Nephron (organoid): ENCODE data around the gene LSAMP.

ENCODE experiments used
- H3K27ac Mint-ChIP-seq, 3 experiments: 2 replicates each; pipeline ENCODE4 v1.8.0; 2020; ENCODE audit warnings: mixed read lengths in 3 of 3, mild to moderate bottlenecking in 2 of 3, moderate library complexity in 1 of 3
- H3K27me3 Mint-ChIP-seq: 2 replicates; pipeline ENCODE4 v1.8.0; 2021; ENCODE audit warnings: low read depth, mild to moderate bottlenecking, moderate library complexity, mixed read lengths
- H3K36me3 Mint-ChIP-seq: 2 replicates; pipeline ENCODE4 v1.8.0; 2020; ENCODE audit warnings: low read depth, mixed read lengths
- H3K4me1 Mint-ChIP-seq: 2 replicates; pipeline ENCODE4 v1.8.0; 2020; ENCODE audit warnings: mixed read lengths
- H3K4me3 Mint-ChIP-seq, 3 experiments: 2 replicates each; pipeline ENCODE4 v1.8.0; 2020; ENCODE audit warnings: mild to moderate bottlenecking in 3 of 3, mixed read lengths in 3 of 3, moderate library complexity in 2 of 3
- H3K9me3 Mint-ChIP-seq: 2 replicates; pipeline ENCODE4 v1.8.0; 2020; ENCODE audit warnings: mixed read lengths
- CTCF ChIP-seq, 3 experiments: fragments of 200-600 bp; sonication (generic); IDR thresholded peaks; one replicate each; pipeline ENCODE4 v1.5.0; 2021; ENCODE audit warnings: antibody characterized with exemption in 3 of 3; ENCODE audit not compliant: unreplicated experiment in 3 of 3

The LSAMP gene

GRCh38 chr3:115913069-115913686 lies 532.1 kb downstream of the LSAMP start:
- H3K4me1 Mint-ChIP-seq: no peaks in the 10 kb centered on the region
- H3K27ac Mint-ChIP-seq: no peak overlapping the region
- no peaks in the 10 kb centered on the region for H3K36me3 Mint-ChIP-seq
- peaks cover 8% of the 10 kb centered on the region for H3K27me3 Mint-ChIP-seq
- no peaks in the 10 kb centered on the region for H3K9me3 Mint-ChIP-seq
- H3K4me3 Mint-ChIP-seq: no peak overlapping the region
- TF ChIP-seq CTCF (IDR thresholded peaks at IDR 0.05; ENCODE audit: unreplicated experiment in 3 of 3): peak; percentile 33 to 53 (median 37)

- Mint-ChIP-seq H3K4me3 (no peak overlapping the region), H3K36me3 (no peaks in the 10 kb centered on the region), H3K27ac (no peak overlapping the region), H3K9me3 (no peaks in the 10 kb centered on the region), H3K4me1 (no peaks in the 10 kb centered on the region), H3K27me3 (peaks cover 8% of the 10 kb centered on the region)
- no peak for TF ChIP-seq CTCF (IDR thresholded peaks at IDR 0.05; ENCODE audit: unreplicated experiment in 3 of 3)
Measured at GRCh38 chr3:115912372-115912771, 532.9 kb downstream of the LSAMP start.

- H3K4me1 Mint-ChIP-seq: no peaks in the 10 kb centered on the region
- no peak overlapping the region for H3K4me3 Mint-ChIP-seq
- H3K27me3 Mint-ChIP-seq: no peaks in the 10 kb centered on the region
Measured at GRCh38 chr3:115905871-115906270, 539.4 kb downstream of the LSAMP start.

GRCh38 chr3:115903843-115904242 lies 541.4 kb downstream of the LSAMP start:
- TF ChIP-seq CTCF (IDR thresholded peaks at IDR 0.05; ENCODE audit: unreplicated experiment in 3 of 3): no peak
- Mint-ChIP-seq H3K36me3 (no peaks in the 10 kb centered on the region), H3K27ac (no peak overlapping the region), H3K4me3 (no peak overlapping the region), H3K9me3 (no peaks in the 10 kb centered on the region), H3K27me3 (no peaks in the 10 kb centered on the region), H3K4me1 (no peaks in the 10 kb centered on the region)

More at GRCh38 chr3:115905871-115906270, 539.4 kb downstream of the LSAMP start:
- no peak overlapping the region for H3K27ac Mint-ChIP-seq
- no peaks in the 10 kb centered on the region for H3K9me3 Mint-ChIP-seq
- TF ChIP-seq CTCF (IDR thresholded peaks at IDR 0.05; ENCODE audit: unreplicated experiment in 3 of 3): no peak
- no peaks in the 10 kb centered on the region for H3K36me3 Mint-ChIP-seq

- no peaks in the 10 kb centered on the region for H3K27me3 Mint-ChIP-seq
- no peaks in the 10 kb centered on the region for H3K36me3 Mint-ChIP-seq
- no peak overlapping the region for H3K4me3 Mint-ChIP-seq
- no peaks in the 10 kb centered on the region for H3K4me1 Mint-ChIP-seq
- H3K9me3 Mint-ChIP-seq: no peaks in the 10 kb centered on the region
- H3K27ac Mint-ChIP-seq: no peak overlapping the region
- TF ChIP-seq CTCF (IDR thresholded peaks at IDR 0.05; ENCODE audit: unreplicated experiment in 3 of 3): no peak
Measured at GRCh38 chr3:115901008-115901407, 544.3 kb downstream of the LSAMP start.

GRCh38 chr3:115899535-115899934 lies 545.8 kb downstream of the LSAMP start:
- no peaks in the 10 kb centered on the region for H3K36me3 Mint-ChIP-seq
- no peak overlapping the region for H3K27ac Mint-ChIP-seq
- H3K9me3 Mint-ChIP-seq: no peaks in the 10 kb centered on the region
- no peak for TF ChIP-seq CTCF (IDR thresholded peaks at IDR 0.05; ENCODE audit: unreplicated experiment in 3 of 3)
- no peaks in the 10 kb centered on the region for H3K27me3 Mint-ChIP-seq
- no peak overlapping the region for H3K4me3 Mint-ChIP-seq
- H3K4me1 Mint-ChIP-seq: no peaks in the 10 kb centered on the region
